Measurements from ENCODE around the gene MARK1. TPM values are rescaled to one million over a fixed set of nuclear protein-coding genes. Genes with fewer than 3 reads are reported as not detected.

Gene MARK1
- total and polyA plus RNA-seq, 9 of the 15 experiments (the other 6 are each of a cell fraction or from before 2014, with no cell fraction given), result not detected

DNA sequence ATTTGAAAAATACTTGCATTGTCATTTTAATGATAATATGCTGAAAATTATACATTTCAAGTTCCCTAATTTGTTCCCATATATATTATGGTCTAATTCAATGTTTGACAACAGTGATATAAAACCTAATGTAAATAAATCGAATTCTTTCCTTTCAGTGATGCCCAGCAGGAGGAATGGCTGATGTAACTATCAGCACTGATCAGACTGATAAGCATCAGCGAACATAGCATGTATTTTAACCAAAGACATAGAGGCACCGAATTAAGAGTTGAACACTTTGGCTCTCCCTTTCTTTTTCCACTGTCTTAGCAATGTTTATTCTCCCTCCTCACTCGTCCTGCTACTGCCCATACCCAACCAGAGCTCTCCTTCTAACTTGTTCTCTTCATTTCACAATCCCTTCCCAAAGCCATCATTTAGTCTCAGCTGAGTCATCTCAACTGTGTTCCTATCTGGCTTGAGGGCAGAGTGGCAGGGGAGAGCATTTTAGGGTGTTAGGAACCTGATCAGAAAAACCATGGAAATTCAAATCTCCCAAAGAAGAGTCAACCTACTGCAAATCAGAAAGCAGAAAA lies 103.4 kb downstream of the MARK1 start (continued):
- TF ChIP-seq HMG20A (CRISPR knock-in tag; conservative IDR thresholded peaks at IDR 0.05), result no peak

DNA sequence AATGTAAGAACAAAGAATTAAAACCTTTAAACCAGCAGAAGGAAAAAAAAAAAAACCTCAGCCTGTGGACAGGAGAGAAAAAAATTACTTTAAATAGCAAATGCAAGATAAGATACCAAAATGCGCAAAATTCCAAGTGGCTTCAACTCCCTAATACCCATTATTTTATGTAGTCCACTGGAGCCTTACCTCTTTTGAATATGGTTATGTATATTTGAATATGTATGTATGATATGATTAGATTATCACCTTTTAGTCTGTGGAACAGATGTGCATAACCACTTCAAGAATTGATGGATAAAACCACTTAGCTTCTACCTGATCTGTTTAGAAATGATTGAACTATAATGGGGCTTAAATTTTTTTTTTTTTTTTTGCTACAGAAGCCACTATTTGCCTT lies 109.8 kb downstream of the MARK1 start:
- no TSS peak for BruUV-seq (replicated peaks)
- ATAC-seq, result no peak
- no peak for DNase-seq (ENCODE audit: extremely low read depth in 1 of 4, low spot score in 3 of 4)
- CTCF ChIA-PET (ENCODE audit: low intra/inter-chr PET ratio), result no interaction called here
- H3K4me3 ChIP-seq, result no peak overlapping the region
- H3K9me1 ChIP-seq (ENCODE audit: control insufficient read depth, insufficient read depth, low read length), result no peaks in the 10 kb centered on the region
- no peak overlapping the region for H3K27ac ChIP-seq (ENCODE audit: extremely low read depth, low read depth, low read length)
- no peak for FAIRE-seq
- no peak overlapping the region for H3K9ac ChIP-seq (ENCODE audit: insufficient read depth in 1 of 2, low read depth in 2 of 2, low read length in 2 of 2)
- H3K4me2 ChIP-seq (ENCODE audit: insufficient read depth, low read length), result no peak overlapping the region
- H2AFZ ChIP-seq (ENCODE audit: low read depth, low read length), result no peak overlapping the region
- POLR2A ChIA-PET, result no interaction called here
- H3K79me2 ChIP-seq (ENCODE audit: control insufficient read depth, insufficient read depth, low read length), result no peaks in the 10 kb centered on the region
- H3K4me1 ChIP-seq (replicated peaks in 1 of 2; ENCODE audit: control insufficient read depth in 2 of 2, insufficient read depth in 2 of 2, low read length in 2 of 2), result no peaks in the 10 kb centered on the region
- no peaks in the 10 kb centered on the region for H3K9me3 ChIP-seq (replicated peaks; ENCODE audit: control insufficient read depth, insufficient read depth, low read depth, low read length)
- intact Hi-C loops (cut with micrococcal nuclease), result no loop called here
- H3K36me3 ChIP-seq (ENCODE audit: control insufficient read depth, insufficient read depth, low read length), result no peaks in the 10 kb centered on the region
- H4K20me1 ChIP-seq (replicated peaks; ENCODE audit: control insufficient read depth, insufficient read depth, low read length), result no peaks in the 10 kb centered on the region
- no peaks in the 10 kb centered on the region; a peak in 1 of 5 replicates for H3K27me3 ChIP-seq (ENCODE audit: control insufficient read depth in 2 of 2, insufficient read depth in 2 of 2, low read length in 2 of 2)
- in situ Hi-C loops (cut with MboI), result no loop called here
- WGBS (ENCODE audit: insufficient coverage, low coverage, missing lambda C conversion rate), result 0% methylated on average over 1 of the region's 1 CpG
- TF ChIP-seq, protein P1, sequence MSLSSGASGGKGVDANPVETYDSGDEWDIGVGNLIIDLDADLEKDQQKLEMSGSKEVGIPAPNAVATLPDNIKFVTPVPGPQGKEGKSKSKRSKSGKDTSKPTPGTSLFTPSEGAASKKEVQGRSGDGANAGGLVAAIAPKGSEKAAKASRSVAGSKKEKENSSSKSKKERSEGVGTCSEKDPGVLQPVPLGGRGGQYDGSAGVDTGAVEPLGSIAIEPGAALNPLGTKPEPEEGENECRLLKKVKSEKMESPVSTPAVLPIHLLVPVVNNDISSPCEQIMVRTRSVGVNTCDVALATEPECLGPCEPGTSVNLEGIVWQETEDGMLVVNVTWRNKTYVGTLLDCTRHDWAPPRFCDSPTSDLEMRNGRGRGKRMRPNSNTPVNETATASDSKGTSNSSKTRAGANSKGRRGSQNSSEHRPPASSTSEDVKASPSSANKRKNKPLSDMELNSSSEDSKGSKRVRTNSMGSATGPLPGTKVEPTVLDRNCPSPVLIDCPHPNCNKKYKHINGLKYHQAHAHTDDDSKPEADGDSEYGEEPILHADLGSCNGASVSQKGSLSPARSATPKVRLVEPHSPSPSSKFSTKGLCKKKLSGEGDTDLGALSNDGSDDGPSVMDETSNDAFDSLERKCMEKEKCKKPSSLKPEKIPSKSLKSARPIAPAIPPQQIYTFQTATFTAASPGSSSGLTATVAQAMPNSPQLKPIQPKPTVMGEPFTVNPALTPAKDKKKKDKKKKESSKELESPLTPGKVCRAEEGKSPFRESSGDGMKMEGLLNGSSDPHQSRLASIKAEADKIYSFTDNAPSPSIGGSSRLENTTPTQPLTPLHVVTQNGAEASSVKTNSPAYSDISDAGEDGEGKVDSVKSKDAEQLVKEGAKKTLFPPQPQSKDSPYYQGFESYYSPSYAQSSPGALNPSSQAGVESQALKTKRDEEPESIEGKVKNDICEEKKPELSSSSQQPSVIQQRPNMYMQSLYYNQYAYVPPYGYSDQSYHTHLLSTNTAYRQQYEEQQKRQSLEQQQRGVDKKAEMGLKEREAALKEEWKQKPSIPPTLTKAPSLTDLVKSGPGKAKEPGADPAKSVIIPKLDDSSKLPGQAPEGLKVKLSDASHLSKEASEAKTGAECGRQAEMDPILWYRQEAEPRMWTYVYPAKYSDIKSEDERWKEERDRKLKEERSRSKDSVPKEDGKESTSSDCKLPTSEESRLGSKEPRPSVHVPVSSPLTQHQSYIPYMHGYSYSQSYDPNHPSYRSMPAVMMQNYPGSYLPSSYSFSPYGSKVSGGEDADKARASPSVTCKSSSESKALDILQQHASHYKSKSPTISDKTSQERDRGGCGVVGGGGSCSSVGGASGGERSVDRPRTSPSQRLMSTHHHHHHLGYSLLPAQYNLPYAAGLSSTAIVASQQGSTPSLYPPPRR (CRISPR knock-in tag; IDR thresholded peaks at IDR 0.05; ENCODE audit: borderline replicate concordance), result no peak
- no peak for TF ChIP-seq LEF1 (IDR thresholded peaks at IDR 0.05)
- TF ChIP-seq, protein P2, sequence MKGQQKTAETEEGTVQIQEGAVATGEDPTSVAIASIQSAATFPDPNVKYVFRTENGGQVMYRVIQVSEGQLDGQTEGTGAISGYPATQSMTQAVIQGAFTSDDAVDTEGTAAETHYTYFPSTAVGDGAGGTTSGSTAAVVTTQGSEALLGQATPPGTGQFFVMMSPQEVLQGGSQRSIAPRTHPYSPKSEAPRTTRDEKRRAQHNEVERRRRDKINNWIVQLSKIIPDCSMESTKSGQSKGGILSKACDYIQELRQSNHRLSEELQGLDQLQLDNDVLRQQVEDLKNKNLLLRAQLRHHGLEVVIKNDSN (CRISPR knock-in tag; IDR thresholded peaks at IDR 0.05), result no peak
- TF ChIP-seq, protein P3, sequence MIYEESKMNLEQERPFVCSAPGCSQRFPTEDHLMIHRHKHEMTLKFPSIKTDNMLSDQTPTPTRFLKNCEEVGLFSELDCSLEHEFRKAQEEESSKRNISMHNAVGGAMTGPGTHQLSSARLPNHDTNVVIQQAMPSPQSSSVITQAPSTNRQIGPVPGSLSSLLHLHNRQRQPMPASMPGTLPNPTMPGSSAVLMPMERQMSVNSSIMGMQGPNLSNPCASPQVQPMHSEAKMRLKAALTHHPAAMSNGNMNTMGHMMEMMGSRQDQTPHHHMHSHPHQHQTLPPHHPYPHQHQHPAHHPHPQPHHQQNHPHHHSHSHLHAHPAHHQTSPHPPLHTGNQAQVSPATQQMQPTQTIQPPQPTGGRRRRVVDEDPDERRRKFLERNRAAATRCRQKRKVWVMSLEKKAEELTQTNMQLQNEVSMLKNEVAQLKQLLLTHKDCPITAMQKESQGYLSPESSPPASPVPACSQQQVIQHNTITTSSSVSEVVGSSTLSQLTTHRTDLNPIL (CRISPR knock-in tag; IDR thresholded peaks at IDR 0.05), result no peak
- TF ChIP-seq, protein P4, sequence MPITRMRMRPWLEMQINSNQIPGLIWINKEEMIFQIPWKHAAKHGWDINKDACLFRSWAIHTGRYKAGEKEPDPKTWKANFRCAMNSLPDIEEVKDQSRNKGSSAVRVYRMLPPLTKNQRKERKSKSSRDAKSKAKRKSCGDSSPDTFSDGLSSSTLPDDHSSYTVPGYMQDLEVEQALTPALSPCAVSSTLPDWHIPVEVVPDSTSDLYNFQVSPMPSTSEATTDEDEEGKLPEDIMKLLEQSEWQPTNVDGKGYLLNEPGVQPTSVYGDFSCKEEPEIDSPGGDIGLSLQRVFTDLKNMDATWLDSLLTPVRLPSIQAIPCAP (CRISPR knock-in tag; IDR thresholded peaks at IDR 0.05; ENCODE audit: borderline replicate concordance), result no peak
- no peak for TF ChIP-seq TEAD1 (CRISPR knock-in tag; IDR thresholded peaks at IDR 0.05)
- no peak for TF ChIP-seq NRF1 (conservative IDR thresholded peaks at IDR 0.05 in 1 of 2, IDR thresholded peaks at IDR 0.05 in 1 of 2)
- TF ChIP-seq C11orf30 (IDR thresholded peaks at IDR 0.05; ENCODE audit: low read depth), result no peak
- TF ChIP-seq FOXA3 (CRISPR knock-in tag; conservative IDR thresholded peaks at IDR 0.05 in 1 of 2, IDR thresholded peaks at IDR 0.05 in 1 of 2), result no peak
- TF ChIP-seq ZNF778 (CRISPR knock-in tag; IDR thresholded peaks at IDR 0.05), result no peak
- no peak for TF ChIP-seq ZNF311 (CRISPR knock-in tag; IDR thresholded peaks at IDR 0.05)

All from K562 (cell line).